ENCODE measurements around the gene WDR76. TPM values are rescaled to one million over a fixed set of nuclear protein-coding genes. Genes with fewer than 3 reads are reported as not detected.
A peak's percentile ranks its signal among the peaks of the same experiment; 100 is the strongest.
"Not testable (repeated sequence)": the region's sequence is repeated elsewhere in the genome, so short reads cannot be mapped to it uniquely, and the experiment has no call there.

Gene WDR76
- 1.8 and 6.6 TPM in 2 replicates for total RNA-seq

DNA sequence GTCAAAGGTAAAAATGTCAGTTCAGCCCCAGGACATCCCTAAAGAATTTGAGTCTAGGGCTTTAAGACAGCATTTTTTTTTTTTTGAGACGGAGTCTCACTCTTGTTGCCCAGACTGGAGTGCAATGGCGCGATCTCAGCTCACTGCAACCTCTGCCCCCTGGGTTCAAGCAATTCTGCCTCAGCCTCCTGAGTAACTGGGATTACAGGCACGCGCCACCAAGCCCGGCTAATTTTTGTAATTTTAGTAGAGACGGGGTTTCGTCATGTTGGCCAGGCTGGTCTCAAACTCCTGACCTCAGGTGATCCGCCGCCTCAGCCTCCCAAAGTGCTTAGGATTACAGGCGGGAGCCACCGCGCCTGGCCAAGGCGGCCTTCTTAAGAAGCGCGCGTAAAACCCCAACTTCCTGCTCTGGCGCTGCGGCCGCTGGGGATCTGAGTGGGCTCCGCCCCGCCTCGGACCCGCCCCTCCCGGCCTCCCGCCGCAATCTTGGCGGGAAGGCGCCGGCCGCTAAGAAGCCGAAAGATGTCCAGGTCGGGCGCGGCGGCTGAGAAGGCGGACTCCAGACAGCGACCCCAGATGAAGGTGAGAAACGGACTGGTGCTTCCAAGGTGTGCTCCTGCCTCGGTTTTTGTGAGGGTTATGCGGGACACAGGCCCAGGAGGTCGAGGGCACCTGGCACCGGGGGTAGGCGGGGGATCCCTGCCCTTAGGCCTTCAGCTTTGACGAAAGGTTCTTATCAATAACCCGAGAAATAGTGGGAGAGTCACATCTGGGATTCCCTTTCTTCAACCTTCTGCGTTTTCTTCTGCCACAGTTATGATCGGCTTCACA, at the start of gene WDR76:
Gene WDR76 (plus strand): TSS at position 495 of the 834 bp plus-strand sequence. CDS start 31 bp downstream, at position 526.
- no peak for DNase-seq (ENCODE audit: extremely low read depth, low read depth, low spot score)

DNA sequence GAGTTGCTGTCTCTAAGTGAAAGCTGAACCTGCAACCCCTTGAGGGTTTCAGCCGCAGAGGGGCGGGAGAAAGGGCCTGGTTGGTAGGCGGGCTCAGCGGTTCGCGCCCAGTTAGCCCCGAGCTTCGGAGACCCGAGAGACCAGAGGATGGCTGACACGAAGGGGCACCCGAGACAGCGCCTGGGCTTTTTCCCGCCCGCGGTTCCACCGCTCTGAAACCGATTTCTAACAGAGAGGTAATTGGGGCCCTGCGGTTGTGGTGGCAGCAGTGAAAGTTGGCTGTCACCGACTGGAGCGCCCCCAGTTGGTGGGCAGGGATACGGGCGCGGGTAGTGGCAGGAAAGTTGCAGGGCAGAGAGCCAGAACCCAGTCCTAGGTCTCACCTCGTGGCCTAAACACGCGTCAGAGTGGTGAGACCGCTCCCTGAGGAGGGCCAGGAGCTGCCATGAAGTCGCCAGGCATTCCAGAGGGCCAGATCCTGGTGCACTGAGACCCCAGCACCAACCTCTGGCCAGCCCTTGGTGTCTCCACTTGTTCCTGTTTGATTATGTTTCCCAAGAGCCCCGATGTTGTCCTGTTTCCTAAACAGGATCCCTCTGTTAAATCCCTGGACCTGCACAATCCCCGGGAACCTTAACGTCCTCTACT, 49.4 kb upstream of the WDR76 start:
- DNase-seq (ENCODE audit: extremely low read depth, low read depth, low spot score) = no peak

DNA sequence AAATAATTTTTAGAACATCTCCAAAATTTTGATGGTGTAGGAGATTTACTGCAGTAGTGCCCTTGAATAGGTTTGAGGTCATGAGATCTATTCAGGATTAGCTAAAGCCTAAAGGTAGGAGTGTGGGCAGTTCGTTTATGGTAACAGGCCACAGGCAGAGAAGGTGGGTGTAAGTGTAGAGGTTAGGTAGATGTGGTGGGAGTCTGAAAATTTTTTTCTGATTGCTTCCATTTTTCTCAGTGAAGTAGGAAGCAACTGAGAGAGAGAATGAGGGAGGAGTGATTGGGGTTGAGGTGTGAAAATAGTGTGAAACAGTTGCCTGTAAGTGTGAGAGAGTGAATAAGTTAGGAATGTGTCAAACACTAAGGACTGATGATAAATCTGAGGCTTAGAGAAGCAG, 47.8 kb upstream of the WDR76 start:
- DNase-seq (ENCODE audit: extremely low read depth, low read depth, low spot score) = no peak

DNA sequence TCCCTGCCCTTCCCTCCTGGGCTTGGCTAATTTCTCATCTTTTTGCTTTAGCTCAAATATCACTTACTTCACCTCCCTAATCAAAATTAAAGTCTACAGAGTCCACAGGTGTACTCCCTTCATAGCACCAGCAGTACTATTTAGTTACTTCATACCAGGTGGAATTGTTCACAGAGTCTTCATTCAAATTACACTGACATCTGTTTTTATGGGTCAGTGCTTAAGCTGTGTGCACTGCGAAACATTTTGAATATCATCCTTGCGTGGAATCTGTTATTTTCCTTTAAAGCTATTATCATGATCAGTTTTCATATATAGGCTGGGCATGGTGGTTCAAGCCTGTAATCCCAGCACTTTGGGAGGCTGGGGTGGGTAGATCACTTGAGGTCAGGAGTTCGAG, 37.4 kb upstream of the WDR76 start:
- no peak for DNase-seq (ENCODE audit: extremely low read depth, low read depth, low spot score)

DNA sequence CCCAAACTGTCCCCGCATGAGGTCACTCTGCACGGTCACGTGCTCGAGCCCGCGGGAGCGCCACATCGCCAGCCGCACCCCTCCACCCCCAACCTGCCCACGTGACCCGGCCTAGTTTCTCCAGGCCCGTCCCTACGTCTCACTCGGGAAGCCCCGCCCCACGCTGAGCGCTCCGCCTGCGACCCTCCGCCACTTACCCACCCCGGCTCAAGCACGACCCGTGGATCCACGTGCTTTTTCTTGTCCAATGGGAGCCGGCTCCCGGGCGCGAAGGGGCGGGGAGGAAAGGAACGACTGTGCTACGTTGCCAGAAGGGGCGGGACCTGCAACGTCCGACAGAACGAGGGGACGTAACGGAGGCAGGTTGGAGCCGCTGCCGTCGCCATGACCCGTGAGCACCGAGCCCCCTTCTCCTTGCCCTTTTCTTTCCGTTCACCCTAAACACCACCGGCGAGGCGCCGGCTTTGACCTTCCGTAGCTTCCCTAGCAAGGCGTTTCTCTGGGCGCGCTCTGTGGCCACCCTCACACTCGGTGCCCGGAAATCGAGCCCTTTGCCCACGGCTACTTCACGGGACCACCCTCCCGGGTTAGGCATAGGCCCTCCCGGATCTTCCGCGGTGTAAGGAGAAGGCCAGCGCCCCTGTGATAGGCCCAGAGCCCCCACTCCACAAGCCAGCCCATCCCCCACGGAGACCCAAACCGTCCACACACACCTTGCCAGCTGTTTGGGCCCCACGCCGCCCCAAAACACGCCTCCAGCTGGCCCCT, 34.6 kb upstream of the WDR76 start, which contains the start of gene SERF2:
Gene SERF2 (plus strand): TSS at position 328 of the 768 bp plus-strand sequence. CDS start 57 bp downstream, at position 385.
- peak; percentile 77 for DNase-seq (ENCODE audit: extremely low read depth, low read depth, low spot score)

DNA sequence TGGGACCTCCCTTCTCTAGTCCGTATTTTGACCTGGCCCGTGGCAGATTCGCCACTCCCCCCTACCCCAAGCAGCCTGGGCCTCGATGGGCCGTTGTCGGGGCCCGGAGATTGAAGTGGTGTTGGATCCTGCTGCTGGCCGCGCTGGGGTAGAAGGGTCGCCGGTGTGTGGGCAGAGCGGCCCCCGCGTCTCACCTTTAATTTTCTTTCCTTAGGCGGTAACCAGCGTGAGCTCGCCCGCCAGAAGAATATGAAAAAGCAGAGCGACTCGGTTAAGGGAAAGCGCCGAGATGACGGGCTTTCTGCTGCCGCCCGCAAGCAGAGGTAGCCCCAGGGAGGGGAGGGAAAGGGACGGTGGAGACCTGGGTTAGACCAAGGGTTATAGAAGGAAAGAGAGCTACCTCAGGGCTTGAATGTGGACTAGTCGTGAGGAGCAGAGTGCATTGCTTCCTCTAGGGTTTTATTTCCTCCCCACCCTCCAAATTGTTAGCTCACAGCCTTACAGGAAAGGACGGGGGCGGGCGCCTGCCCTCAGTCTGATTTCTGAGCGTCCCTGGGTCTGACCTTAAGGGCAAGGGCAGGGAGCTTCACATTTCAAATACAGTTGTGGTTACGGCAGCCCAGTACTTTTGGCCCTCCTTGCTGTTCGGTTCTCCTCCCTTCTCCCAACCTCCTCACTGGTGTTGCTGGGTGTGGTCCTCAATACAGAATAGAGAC, 33.9 kb upstream of the WDR76 start:
- DNase-seq (ENCODE audit: extremely low read depth, low read depth, low spot score) = no peak

DNA sequence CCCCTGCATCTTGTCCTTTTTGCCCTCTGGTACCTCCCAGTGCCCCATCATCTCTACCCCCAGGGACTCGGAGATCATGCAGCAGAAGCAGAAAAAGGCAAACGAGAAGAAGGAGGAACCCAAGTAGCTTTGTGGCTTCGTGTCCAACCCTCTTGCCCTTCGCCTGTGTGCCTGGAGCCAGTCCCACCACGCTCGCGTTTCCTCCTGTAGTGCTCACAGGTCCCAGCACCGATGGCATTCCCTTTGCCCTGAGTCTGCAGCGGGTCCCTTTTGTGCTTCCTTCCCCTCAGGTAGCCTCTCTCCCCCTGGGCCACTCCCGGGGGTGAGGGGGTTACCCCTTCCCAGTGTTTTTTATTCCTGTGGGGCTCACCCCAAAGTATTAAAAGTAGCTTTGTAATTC, 33.2 kb upstream of the WDR76 start:
- no peak for DNase-seq (ENCODE audit: extremely low read depth, low read depth, low spot score)

DNA sequence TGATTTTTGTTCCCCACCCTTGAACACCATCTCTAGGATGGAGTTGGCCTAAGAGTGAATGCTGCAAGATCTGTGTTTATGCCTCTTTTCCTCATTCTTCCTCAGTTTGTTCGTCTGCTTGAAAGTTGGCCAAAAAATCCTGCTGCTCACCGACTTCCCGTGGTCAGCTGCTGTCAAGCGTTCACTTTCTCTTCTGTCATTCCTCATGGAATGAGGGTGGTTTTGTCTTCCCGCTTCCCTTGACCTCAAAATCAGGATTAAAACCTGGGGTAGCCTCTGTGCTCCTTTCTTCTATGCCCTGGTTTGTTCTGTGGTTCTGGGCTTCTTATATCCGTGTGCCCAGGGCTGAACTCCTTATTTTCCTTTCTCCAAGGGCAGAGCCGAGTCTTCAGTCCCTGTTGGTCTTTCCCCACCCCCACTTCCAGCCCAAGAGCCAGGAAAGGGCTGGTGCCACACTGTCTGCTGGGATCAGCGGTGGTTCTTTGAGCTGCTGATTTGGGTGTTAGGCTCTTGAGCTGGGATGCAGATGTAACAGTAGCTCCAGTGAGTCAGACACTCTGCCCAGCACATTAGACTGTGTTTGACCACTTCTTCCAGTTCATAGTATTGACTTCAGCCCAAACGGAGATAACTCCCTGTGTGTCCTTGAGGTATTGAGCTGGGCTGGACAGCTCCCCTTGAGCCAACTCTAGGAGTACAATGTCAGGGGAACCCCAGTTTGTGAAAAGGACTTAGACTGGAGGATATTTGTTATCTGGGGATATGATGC, 32.3 kb upstream of the WDR76 start:
- no peak for DNase-seq (ENCODE audit: extremely low read depth, low read depth, low spot score)

DNA sequence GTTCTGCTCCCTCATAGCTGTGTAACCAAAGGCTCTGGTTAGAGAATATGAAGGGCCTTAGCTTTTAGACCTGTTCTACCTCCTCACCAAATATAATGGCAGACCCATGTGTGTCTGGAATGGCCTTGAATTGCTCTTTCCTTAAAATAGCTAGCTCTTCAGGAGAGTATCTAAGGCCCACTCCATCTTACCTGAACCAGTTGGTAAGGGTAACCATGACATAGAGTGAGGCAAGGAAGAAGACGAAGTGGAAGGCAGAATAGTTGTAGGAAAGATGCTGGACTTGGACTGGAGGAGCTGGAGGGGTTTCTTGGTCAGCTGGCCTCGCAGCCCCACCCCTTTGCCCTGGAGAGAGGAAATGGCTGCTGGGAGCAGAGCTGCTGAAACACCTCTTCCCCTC, 31.6 kb upstream of the WDR76 start:
- no peak for DNase-seq (ENCODE audit: extremely low read depth, low read depth, low spot score)

DNA sequence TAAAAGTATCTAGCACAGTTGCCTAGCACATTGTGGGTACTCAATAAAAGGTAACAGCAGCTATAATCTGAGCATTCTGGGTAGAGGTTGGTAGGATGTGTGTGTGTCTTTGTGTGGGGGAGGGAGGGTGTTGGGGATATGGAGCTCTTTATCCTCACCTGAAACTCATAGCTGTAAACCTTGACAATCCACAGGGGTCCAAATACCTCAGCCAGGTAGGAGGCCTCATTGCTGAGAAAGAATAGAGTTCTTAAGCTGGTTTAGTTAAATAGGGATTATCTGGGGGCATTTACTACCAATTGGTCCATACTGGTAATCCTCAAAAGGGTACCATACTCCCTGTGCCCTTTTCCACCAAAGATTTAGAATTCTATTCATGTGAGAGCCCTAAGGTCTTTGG, 30.8 kb upstream of the WDR76 start:
- no peak for DNase-seq (ENCODE audit: extremely low read depth, low read depth, low spot score)

DNA sequence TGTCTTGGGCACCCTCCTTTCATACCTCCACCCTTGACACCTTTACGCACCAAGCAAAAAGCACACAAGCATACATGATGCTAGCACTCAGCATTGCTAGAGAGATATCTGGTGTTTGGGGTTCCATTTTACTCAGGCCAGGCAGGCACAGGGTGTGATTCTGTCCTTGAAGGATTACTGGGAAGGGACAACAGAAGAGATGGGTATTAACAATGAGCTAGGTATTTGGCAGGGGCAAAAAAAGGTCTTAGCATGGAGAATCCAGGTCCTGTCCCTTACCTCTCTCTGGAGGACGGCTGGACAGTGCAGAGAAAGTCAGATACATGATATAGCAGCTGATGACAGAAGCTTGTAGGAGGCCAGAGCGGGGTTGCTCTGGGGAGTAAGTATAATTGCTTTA, 30.2 kb upstream of the WDR76 start:
- no peak for DNase-seq (ENCODE audit: extremely low read depth, low read depth, low spot score)

DNA sequence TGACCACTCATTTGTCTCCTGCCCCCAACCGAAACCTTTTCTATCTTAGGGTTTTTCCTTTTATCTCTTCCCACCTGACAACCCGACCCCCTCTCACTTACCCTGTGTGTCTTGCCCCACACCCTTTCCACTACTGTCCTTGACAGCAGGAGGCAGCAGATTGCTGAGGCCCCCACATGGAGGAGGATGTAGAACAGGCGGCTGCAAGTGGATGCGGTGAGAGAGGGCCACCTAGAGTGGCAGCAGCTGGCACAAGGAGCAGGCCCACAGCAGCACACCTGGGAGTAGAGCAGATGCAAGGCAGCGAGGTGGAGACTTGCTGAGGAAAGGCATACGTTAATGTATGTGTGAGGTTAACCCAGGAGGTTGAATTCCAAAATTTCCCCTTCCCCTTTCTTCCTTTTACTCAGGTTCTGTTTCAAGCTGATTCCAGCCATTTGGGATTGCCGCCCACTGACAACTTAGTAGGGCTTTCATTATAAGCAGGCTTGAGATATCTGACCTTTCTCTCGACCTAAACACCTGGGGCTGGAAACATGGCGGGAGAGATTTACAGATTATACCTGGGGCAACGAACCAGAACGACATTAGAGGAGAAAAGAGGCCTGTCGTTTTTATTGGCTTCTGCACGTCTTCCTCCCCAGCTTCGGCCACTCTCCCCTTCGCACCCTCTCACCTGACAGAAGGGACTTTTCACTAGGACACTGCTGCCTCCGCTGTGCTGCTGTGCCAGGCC, 27.4 kb upstream of the WDR76 start:
- no peak for DNase-seq (ENCODE audit: extremely low read depth, low read depth, low spot score)

DNA sequence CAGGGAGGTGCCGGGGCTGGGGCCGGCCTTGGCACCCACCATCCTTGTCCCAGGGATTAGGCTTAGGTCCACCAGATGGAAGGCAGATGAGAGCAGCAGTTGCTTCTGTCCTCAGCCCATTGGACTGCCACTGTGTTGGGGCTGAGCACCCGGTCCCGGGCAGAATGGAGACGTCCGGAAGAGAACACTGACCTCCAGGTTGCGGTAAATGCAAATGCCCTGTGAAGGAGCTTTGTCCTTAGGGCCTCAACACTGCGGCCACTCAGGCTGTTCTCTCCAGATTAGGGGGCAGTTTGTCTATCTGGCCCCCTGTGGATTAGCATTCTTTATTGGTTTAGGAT, 26.9 kb upstream of the WDR76 start, which contains the start of gene SERINC4:
Gene SERINC4 (minus strand): TSS at position 276 of the 341 bp plus-strand sequence. CDS start 234 bp downstream, at position 42.
- no peak for DNase-seq (ENCODE audit: extremely low read depth, low read depth, low spot score)

DNA sequence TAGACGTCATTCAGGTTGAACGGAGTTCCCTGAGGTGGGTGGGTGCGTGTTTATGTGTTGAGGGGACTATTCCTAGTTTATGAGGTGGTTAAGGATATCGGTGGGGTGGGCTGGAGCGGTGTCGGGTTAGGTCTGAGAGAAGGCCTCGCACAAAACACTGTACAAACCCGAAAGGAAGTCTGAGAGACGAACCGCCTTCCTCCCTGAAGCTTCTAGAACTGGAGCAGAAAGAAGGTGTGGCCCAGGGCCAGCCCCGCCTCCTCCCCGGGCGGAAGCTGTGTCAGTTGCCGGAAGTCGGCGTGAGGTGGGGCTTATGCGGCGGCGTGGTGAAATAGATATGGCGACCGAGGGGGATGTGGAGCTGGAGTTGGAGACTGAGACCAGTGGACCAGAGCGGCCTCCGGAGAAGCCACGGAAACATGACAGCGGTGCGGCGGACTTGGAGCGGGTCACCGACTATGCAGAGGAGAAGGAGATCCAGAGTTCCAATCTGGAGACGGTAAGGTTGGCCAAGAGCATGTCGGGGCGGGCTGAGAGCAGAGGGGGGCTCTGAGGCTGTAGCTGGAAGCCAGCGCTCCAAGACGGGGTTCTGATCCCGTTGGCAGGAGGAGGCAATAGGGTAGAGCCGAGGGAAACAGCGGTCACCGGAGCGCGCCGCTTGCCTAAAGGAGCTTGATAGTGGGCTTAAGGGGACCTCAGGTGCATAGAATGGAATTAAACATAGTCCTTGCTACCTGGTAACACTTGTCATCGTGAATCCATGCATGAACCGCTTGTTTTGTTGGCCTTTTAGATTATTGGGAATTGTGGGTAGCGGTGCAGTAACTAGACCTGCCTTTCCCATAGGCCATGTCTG, 26.3 kb upstream of the WDR76 start, which contains the start of gene HYPK:
Gene HYPK (plus strand): TSS at position 314 of the 856 bp plus-strand sequence. CDS start 24 bp downstream, at position 338.
- no peak for DNase-seq (ENCODE audit: extremely low read depth, low read depth, low spot score)

DNA sequence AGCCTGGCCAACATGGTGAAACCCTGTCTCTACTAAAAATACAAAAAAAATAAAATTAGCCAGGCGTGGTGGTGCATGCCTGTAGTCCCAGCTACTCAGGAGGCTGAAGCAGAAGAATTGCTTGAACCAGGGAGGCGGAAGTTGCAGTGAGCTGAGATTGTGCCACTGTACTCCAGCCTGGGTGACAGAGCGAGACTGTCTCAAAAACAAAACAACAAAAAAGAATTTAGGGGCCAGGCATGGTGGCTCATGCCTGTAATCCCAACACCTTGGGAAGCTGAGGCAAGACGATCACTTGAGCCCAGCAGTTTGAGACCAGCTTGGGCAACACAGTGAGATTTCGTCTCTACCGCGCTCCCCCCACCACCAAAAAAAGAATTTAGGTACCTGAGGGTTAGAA, 24.1 kb upstream of the WDR76 start:
- DNase-seq (ENCODE audit: extremely low read depth, low read depth, low spot score) = not testable (repeated sequence)

DNA sequence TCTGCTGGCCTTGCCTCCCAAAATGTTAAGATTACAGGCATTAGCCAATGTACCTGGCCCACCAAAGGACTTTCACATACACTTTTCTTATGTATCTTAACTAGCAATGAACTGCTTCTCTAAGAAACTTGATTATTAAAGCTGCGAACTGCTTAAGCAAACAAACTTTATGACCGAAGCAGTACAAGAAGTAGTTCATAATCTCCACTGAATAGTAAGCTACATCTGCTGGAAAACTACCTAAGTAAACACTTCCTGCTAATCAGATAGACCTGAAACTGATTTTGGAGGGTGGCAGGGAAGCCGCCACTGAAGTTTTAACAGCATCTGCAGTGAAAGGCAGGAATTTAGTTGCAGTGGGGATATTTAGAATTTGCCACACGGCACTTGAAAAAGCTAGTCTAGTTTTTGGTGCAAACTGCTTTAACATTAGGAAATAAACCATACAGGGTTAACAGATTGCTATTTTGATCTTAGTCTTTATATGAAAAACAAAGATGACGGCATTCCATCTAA, 18.3 kb upstream of the WDR76 start:
- no peak for DNase-seq (ENCODE audit: extremely low read depth, low read depth, low spot score)

DNA sequence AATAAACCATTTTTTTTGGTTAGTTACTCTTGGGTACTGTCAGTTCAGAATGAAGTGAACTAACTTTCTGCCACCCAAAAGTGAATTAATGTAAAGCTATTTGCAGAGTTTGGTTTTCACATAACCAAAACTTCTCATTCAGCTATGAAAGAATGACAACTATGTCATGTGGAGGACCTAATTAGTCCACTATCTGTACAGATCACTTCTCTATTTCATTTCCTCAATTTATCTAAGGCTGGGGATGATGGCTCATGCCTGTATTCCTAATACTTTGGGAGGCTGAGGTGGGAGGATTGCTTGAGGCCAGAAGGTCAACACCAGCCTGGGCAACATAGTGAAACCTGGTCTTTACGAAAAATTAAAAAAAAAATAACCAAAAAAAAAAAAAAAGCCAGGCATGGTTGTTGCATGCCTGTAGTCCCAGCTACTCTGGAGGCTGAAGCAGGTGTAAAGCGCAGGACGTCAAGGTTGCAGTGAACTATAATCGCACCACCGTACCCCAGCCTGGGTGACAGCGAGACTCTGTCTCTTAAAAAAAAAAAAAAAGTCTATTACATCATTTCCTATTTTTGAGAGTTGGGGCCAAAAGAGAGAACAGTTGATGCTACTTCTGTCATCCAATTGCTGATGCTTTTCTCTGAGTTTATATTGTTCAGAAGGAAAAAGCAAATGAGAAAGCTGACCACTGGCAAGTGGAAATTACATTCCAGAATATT, 17.7 kb upstream of the WDR76 start:
- DNase-seq (ENCODE audit: extremely low read depth, low read depth, low spot score) = no peak
